ENCODE measurements around the gene FAM81A. TPM values are rescaled to one million over a fixed set of nuclear protein-coding genes. Genes with fewer than 3 reads are reported as not detected.

The FAM81A gene
- total RNA-seq, 1 donor from 2014 or later = 0.41 TPM

DNA sequence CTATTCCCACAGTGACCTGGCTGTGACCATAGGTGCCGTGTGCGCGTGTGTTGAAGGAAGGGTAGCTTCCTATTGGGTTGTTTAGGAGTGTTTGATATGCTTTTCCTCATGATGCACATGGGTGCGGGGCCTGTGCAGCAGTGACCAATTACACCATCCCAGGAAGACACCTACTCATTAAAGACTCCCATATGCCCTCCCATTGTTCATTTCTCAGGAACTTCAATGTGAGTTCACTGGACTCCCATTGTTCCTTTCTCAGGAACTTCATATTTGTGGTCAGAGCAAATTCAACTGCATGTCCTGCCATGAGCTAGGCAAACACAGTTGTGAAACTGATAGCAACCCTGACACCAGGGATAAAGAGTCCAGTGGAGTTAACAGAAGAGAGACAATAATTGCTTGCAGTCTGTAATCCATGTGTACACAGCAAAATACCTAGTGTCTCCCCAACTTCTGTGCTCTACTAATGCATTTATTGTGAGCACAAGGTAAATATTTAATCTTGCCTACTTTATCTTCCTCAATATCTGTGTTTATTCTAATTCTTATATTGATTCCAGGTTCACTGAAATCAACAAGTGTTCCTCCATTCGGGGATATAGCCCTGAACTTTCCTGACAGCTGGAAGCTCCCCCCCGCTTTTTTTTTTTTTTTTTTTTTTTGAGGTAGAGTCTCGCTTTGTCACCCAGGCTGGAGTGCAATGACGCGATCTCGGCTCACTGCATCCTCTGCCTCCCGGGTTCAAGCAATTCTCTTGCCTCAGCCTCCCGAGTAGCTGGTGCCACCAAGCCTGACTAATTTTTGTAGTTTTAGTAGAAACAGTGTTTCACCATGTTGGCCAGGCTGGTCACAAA is 116.1 kb downstream of the FAM81A start:
- Histone ChIP-seq H4K20me1 (ENCODE audit: low read depth) (no peaks in the 10 kb centered on the region), H3F3A (ENCODE audit: low read depth) (no peaks in the 10 kb centered on the region), H3K4me1 (no peaks in the 10 kb centered on the region), H3K9ac (no peak overlapping the region), H3K9me3 (ENCODE audit: low read depth) (no peaks in the 10 kb centered on the region), H3K36me3 (no peaks in the 10 kb centered on the region), H3K79me2 (ENCODE audit: low read depth) (no peaks in the 10 kb centered on the region), H3K27ac (no peak overlapping the region), H2AFZ (replicated peaks) (no peak overlapping the region), H3K4me3 (no peak overlapping the region), H3K27me3 (peaks cover 38% of the 10 kb centered on the region), H3K4me2 (no peak overlapping the region)
- TF ChIP-seq EZH2 (IDR thresholded peaks at IDR 0.05) (no peak), EZH2phosphoT487 (IDR thresholded peaks at IDR 0.05) (no peak)
- TF ChIP-seq, protein P1, sequence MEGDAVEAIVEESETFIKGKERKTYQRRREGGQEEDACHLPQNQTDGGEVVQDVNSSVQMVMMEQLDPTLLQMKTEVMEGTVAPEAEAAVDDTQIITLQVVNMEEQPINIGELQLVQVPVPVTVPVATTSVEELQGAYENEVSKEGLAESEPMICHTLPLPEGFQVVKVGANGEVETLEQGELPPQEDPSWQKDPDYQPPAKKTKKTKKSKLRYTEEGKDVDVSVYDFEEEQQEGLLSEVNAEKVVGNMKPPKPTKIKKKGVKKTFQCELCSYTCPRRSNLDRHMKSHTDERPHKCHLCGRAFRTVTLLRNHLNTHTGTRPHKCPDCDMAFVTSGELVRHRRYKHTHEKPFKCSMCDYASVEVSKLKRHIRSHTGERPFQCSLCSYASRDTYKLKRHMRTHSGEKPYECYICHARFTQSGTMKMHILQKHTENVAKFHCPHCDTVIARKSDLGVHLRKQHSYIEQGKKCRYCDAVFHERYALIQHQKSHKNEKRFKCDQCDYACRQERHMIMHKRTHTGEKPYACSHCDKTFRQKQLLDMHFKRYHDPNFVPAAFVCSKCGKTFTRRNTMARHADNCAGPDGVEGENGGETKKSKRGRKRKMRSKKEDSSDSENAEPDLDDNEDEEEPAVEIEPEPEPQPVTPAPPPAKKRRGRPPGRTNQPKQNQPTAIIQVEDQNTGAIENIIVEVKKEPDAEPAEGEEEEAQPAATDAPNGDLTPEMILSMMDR (IDR thresholded peaks at IDR 0.05) = no peak
- peaks cover 2% of the 10 kb centered on the region for H3K9me3 Mint-ChIP-seq
- no peak overlapping the region for H3K4me3 Mint-ChIP-seq
- no peak for DNase-seq (ENCODE audit: low spot score)
- no peaks in the 10 kb centered on the region for H3K36me3 Mint-ChIP-seq
- no peak overlapping the region for H3K27ac Mint-ChIP-seq
- H3K4me1 Mint-ChIP-seq = no peaks in the 10 kb centered on the region
- peaks cover 4% of the 10 kb centered on the region for H3K27me3 Mint-ChIP-seq (ENCODE audit: insufficient read depth, low read depth)

DNA sequence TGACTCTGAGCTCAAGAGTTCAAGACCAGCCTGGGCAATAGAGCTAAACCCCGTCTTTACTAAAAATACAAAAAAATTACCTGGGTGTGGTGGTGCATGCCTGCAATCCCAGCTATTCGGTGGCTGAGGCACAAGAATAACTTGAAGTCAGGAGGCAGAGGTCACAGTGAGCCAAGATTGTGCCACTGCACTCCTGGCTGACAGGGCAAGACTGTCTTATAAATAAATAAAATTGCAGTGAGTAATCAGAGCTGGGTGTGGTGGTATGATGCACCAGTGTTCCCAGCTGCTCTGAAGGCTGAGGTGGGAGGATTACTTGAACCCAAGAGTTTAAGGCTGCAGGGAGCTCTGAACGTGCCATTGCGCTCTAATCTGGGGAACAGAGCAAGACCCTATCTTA is 117.7 kb downstream of the FAM81A start:
- no peaks in the 10 kb centered on the region for H3K4me1 ChIP-seq
- H3K27me3 ChIP-seq = peaks cover 26% of the 10 kb centered on the region
- no peak overlapping the region for H3K27ac ChIP-seq
- H3K79me2 ChIP-seq (ENCODE audit: low read depth) = no peaks in the 10 kb centered on the region
- Mint-ChIP-seq H3K9me3 (no peaks in the 10 kb centered on the region), H3K4me3 (no peak overlapping the region), H3K27ac (no peak overlapping the region), H3K27me3 (ENCODE audit: insufficient read depth, low read depth) (peaks cover 5% of the 10 kb centered on the region), H3K4me1 (no peaks in the 10 kb centered on the region), H3K36me3 (no peaks in the 10 kb centered on the region)
- no peaks in the 10 kb centered on the region for H4K20me1 ChIP-seq (ENCODE audit: low read depth)
- TF ChIP-seq, protein P1 (IDR thresholded peaks at IDR 0.05) = no peak
- TF ChIP-seq EZH2 (IDR thresholded peaks at IDR 0.05) (no peak), EZH2phosphoT487 (IDR thresholded peaks at IDR 0.05) (no peak)
- no peak overlapping the region for H2AFZ ChIP-seq (replicated peaks)
- H3K4me2 ChIP-seq = no peak overlapping the region
- H3K36me3 ChIP-seq = no peaks in the 10 kb centered on the region
- H3K9me3 ChIP-seq (ENCODE audit: low read depth) = no peaks in the 10 kb centered on the region
- DNase-seq (ENCODE audit: low spot score) = no peak
- H3F3A ChIP-seq (ENCODE audit: low read depth) = no peaks in the 10 kb centered on the region
- no peak overlapping the region for H3K9ac ChIP-seq
- no peak overlapping the region for H3K4me3 ChIP-seq

DNA sequence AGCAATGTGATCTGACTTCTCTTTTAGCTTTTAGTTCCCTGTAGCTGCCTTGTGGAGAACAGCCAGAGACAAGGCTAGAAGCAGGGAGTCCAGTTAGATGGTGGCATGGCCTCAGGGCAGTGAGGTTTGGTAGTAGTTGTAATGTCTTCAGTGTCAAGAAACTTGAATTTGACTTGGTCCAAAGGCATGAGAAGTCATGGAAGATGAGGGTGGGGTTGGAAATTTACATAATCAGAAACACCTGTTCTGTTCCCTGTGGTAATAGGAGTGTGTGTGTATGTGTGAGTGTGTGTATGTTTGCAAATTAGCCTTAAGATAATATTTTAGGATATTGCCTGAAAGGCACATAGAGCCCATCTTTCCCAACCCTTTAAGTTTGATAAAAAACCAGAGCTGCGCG is 118.4 kb downstream of the FAM81A start:
- Histone ChIP-seq H3K79me2 (ENCODE audit: low read depth) (no peaks in the 10 kb centered on the region), H3K9ac (no peak overlapping the region), H3K27me3 (peaks cover 19% of the 10 kb centered on the region), H3K4me1 (no peaks in the 10 kb centered on the region), H3K4me2 (no peak overlapping the region), H3K36me3 (no peaks in the 10 kb centered on the region), H3K4me3 (no peak overlapping the region), H4K20me1 (ENCODE audit: low read depth) (no peaks in the 10 kb centered on the region), H3K9me3 (ENCODE audit: low read depth) (no peaks in the 10 kb centered on the region), H3F3A (ENCODE audit: low read depth) (no peaks in the 10 kb centered on the region), H2AFZ (replicated peaks) (no peak overlapping the region), H3K27ac (no peak overlapping the region)
- Mint-ChIP-seq H3K27me3 (ENCODE audit: insufficient read depth, low read depth) (peaks cover 5% of the 10 kb centered on the region), H3K4me1 (no peaks in the 10 kb centered on the region), H3K4me3 (no peak overlapping the region), H3K27ac (no peak overlapping the region), H3K36me3 (no peaks in the 10 kb centered on the region), H3K9me3 (no peaks in the 10 kb centered on the region)
- TF ChIP-seq EZH2phosphoT487 (IDR thresholded peaks at IDR 0.05) = no peak
- TF ChIP-seq, protein P1 (IDR thresholded peaks at IDR 0.05) = no peak
- TF ChIP-seq EZH2 (IDR thresholded peaks at IDR 0.05) = no peak
- no peak for DNase-seq (ENCODE audit: low spot score)
